ENCODE data around the gene CHMP2A. TPM values are rescaled to one million over a fixed set of nuclear protein-coding genes. Genes with fewer than 3 reads are reported as not detected.

CHMP2A gene
- total and polyA plus RNA-seq, 10 of the 15 experiments (the other 5 are each of a cell fraction or from before 2014, with no cell fraction given) = 69.5 to 172 (median 109) TPM

GRCh38 chr19:58536852-58537798 lies 17.8 kb downstream of the CHMP2A start (continued):
- no peak for TF ChIP-seq ZNF592 (IDR thresholded peaks at IDR 0.05)

GRCh38 chr19:58535857-58536256 lies 19.0 kb downstream of the CHMP2A start:
- WGBS (ENCODE audit: insufficient coverage, insufficient replicate concordance, low lambda C conversion rate, missing lambda C conversion rate) = 53% methylated on average over 3 of the region's 3 CpGs
- ChIA-PET POLR2A (no interaction called here), CTCF (interaction anchor here (0.5 to 1.2 kb wide), 2 partner anchors 8 to 16 kb away, joined by 3 to 5 read pairs; partner anchors contain the start of genes TRIM28 and ZBTB45), SMC1A (ENCODE audit: uncharacterized antibody, unreplicated experiment) (no interaction called here), RAD21 (ENCODE audit: unreplicated experiment) (no interaction called here)
- TF ChIP-seq ZSCAN29 (IDR thresholded peaks at IDR 0.05) (no peak), MYC (IDR thresholded peaks at IDR 0.05; ENCODE audit: insufficient read depth, insufficient read length, insufficient replicate concordance, low read length, severe bottlenecking) (no peak), TCF7 (IDR thresholded peaks at IDR 0.05; ENCODE audit: borderline replicate concordance) (no peak), NRF1 (conservative IDR thresholded peaks at IDR 0.05; ENCODE audit: low read depth, low read length) (no peak), ZZZ3 (IDR thresholded peaks at IDR 0.05; ENCODE audit: control insufficient read depth, insufficient read length, low read depth) (no peak)
- H3K9ac ChIP-seq (ENCODE audit: control insufficient read depth, insufficient read depth, low read length) = no peak overlapping the region
- no peaks in the 10 kb centered on the region for H3K79me2 ChIP-seq (ENCODE audit: control insufficient read depth, insufficient read depth, low read length)
- H3K36me3 ChIP-seq (ENCODE audit: control insufficient read depth in 2 of 2, insufficient read depth in 2 of 2, low read length in 1 of 2) = no peaks in the 10 kb centered on the region
- H3K4me3 ChIP-seq = no peak overlapping the region
- BruUV-seq (replicated peaks) = no TSS peak
- no peak overlapping the region for H2AFZ ChIP-seq (ENCODE audit: control insufficient read depth, low read depth, low read length)
- H3K4me2 ChIP-seq (ENCODE audit: control insufficient read depth, insufficient read depth) = no peak overlapping the region
- DNase-seq (ENCODE audit: low read depth, low spot score) = no peak
- H3K4me1 ChIP-seq (ENCODE audit: control insufficient read depth, insufficient read depth, low read length) = no peaks in the 10 kb centered on the region
- intact Hi-C loops (cut with micrococcal nuclease; ENCODE audit: unreplicated experiment) (no loop called here), in situ Hi-C loops (cut with MboI) (no loop called here)
- no peaks in the 10 kb centered on the region for H3K9me3 ChIP-seq (replicated peaks; ENCODE audit: control insufficient read depth, insufficient read depth, low read length)
- ATAC-seq = no peak
- H3K27ac ChIP-seq (ENCODE audit: control insufficient read depth, insufficient read depth) = no peak overlapping the region
- peaks cover 0 to 1% of the 10 kb centered on the region in 2 experiments; a peak in 2 of 4 replicates for H3K27me3 ChIP-seq (replicated peaks in 1 of 2; ENCODE audit: control insufficient read depth in 2 of 2, insufficient read depth in 2 of 2, low read length in 1 of 2)
- FAIRE-seq = no peak
- no peaks in the 10 kb centered on the region for H4K20me1 ChIP-seq (ENCODE audit: control insufficient read depth, insufficient read depth)

Measured in GM12878 (cell line).